ENCODE measurements around the gene PRDX5.

The PRDX5 gene

DNA sequence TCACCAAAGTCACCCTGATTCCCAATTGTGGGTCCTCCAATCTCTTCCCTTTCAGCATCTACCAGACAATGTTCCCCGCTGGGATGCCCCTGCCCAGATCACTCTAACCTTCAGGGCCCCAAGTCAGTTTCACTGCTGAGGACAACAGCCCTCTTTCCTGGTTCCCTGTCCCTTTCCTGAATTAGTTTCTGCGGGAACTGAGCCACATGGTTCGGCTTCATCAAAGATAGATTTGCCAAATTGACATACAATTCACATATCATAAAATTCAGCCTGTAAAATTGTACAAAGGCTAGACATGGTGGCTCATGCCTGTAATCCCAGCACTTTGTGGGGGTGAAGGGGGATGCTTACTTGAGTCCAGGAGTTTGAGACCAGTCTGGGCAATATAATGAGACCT is 10.1 kb downstream of the PRDX5 start:
- no peak for DNase-seq

DNA sequence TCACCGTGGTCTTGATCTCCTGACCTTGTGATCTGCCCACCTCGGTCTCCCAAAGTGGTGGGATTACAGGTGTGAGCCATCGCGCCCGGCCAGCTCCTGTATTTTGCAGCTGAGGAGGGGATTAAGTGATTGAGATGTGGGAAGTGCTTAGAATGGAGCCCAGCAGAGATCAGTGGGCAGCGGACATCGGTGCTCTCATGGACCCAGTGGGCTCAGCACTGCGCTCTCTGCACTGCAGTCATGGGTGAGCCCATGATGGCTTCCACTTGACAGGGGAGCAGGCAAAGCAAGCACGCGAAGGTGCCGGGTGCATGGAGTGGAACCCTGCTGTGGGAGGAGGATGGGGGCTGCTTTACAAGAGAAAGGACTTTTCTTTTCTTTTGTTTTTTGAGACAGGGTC is 13.0 kb downstream of the PRDX5 start:
- DNase-seq = no peak

DNA sequence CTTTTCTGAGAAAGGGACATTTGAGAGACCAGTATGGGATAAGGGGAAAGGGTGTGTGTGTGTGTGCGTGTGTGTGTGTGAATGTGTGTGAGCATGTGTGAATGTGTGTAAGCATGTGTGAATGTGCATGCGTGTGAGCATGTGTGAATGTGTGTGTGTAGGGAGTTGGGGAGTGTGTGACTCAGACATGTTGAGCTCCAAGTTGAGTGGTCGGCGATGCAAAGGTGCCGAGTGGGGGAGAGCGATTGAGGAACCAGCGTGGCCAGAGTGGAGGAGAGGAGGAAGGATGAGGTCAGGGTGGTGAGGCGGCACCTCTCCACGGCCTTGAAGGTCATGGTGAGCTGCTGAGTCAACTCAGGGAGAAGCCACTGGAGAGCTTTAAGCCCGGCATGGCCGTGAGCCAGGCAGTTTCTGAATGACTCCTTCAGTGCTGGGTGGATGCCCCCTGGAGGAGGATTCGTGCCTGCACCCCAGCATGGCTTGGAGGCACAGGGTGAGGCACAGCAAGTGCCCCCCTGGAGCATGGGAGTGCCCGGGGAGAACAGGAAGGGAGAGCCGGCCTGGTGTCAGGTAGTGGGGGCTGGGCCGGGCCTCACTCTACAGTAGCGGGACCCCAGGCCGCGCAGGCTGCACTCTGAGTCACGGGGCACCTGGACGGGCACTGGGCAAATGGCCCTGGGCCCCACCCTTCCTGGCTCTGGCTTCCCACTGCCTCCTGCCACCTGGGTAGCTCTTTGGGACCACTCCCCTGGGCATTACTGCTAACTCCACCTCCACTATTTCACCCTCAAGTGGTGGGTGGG is 13.8 kb downstream of the PRDX5 start:
- DNase-seq = peak; percentile 73

DNA sequence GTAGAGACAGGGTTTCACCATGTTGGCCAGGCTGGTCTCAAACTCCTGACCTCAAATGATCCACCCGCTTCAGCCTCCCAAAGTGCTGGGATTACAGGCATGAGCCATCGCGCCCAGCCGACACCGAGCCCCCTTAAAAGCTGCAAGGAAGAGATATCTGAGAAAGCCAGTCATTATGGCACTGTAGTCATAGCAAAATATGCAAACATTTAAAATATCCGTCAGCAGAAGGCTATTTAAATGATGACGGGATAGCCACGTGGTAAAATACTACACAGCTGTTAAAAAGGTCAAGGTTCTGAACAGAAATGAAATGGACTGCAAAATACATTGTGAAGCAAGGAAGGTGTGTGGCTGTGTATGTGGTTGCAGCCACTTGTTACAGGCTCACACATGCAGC is 15.6 kb downstream of the PRDX5 start:
- DNase-seq = no peak

DNA sequence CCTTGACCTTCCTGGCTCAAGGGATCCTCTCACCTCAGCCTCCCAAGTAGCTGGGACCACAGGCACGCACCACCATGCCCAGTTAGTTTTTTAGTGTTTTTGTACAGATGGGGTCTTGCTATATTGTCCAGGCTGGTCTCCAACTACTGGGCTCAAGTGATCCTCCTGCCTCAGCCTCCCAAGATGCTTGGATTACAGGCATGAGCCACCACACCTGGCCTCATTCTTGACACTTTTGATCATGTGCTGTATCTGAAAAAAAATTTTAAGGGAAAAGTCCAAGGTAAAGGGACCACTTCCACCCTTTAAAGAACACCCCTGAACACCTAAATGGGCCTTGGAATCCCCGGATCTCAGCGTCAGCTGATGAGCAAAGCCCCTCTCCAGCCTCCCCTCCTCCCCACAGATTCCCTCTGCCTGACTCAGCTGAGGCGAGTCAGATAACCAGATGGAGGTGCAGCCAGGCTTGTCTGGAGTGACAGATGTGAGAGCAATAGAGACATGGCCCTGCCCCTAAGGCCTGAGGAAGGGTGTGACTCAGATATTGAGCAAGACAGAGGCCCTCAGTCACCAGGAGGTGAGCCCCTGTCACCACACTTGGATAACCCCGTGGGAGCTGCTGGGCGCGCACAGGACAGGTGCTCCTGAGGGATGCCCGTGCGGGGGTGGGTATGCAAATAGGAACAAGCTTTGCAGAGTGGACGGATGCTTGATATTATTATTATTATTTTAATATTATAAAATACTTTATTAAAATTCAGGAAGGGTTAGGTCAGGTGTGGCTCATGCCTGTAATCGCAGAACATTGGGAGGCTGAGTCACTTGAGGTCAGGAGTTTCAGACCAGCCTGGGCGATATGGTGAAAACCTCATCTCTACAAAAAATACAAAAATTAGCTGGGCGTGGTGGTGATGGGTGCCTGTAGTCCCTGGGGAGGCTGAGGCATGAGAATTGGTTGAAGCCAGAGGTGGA is 17.1 kb downstream of the PRDX5 start:
- DNase-seq = no peak

DNA sequence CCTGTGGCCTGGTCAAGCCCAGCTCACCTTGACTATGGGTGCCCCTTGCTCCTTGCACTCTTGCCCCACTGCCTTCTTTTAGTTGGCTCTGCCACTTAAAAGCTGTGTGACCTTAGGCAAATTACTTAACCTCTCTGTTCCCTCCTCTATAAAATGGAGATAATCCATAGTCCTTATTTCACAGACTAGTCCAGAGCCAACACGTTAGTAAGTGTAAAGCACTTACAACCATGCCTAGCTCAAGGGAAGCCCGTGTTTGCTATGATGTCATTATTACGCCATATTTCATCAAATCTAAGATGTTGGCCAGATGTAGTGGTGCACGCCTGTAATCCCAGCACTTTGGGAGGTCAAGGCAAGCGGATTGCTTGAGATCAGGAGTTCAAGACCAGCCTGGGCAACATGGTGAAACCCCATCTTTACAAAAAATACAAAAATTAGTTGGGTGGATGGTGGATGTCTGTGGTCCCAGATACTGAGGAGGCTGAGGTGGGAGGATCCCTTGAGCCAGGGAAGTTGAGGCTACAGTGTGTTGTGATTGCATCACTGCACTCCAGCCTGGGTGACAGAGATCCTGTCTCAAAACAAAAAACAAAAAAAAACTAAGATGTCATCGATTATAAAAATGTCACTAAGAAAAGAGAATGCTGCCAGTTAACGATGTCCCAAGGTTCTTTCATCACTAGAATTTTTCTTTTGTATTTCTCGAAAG is 19.8 kb downstream of the PRDX5 start:
- no peak for DNase-seq

DNA sequence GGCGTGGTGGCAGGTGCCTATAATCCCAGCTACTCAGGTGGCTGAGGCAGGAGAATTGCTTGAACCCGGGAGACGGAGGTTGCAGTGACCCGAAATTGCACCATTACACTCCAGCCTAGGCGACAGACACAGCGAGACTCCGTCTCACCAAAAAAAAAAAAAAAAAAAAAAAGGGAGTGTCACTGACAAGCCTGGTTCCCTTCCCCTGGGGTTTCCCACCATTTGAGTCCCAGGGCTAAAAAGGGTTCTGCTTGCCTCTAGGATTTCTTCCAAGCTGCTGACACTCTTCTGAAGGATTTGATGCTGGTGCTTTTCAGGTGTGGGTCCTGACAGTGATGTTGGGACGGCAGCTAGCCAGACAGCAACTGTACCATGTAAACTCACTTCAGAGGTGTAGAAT is 20.8 kb downstream of the PRDX5 start:
- DNase-seq = no peak

DNA sequence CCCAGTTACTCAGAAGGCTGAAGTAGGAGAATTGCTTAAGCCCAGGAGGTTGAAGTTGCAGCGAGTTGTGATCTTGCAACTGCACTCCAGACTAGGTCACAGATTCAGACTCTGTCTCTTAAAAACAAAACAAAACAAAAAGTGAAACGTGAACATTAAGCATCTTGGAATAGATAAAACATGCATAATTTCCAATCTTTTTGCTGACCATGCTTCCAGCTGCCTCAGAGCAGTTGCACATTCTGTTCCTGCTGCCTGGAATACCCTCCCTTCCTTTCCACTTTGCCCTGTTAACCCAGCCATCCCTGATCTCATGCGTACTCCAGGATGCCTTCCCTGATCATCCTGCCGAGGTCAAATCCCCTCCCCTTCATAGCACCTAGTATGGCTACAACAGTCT is 21.4 kb downstream of the PRDX5 start:
- no peak for DNase-seq

DNA sequence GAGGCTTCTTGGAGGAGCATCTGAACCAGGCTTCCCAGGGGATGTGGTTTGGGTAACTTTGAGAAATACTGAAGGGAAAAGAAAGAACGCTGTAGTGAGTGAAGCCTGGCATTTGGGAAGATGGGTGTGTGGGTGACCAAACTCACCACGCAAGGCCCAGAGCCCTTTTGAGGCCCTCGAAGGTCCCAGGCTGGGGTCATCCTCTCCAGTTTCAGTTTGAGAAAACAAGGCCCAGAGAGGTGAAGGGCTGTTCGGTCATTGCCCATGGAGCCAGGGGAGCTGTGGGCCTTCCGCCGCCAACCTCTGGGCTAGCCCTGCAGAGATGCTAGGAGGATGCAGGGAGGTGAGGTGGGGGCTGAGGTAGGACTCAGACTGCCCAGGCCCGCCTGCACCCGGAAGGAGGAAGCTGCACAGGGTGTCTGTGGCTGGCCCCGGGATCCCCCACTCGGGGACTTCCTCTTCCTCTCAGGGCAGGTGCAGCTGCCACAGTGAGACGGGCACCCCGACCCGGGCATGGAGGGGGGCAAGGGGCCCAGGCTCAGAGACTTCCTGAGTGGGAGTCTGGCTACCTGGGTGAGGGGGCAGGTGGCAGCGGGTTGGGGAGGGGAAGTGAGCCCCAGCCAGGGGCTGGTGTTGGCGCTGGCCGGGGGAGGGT is 22.0 kb downstream of the PRDX5 start, which contains the start of gene CCDC88B:
TSS of gene CCDC88B (plus strand) at position 451 of the 655 bp plus-strand sequence. CDS start at position 514, 63 bp downstream.
- peak; percentile 82 for DNase-seq

DNA sequence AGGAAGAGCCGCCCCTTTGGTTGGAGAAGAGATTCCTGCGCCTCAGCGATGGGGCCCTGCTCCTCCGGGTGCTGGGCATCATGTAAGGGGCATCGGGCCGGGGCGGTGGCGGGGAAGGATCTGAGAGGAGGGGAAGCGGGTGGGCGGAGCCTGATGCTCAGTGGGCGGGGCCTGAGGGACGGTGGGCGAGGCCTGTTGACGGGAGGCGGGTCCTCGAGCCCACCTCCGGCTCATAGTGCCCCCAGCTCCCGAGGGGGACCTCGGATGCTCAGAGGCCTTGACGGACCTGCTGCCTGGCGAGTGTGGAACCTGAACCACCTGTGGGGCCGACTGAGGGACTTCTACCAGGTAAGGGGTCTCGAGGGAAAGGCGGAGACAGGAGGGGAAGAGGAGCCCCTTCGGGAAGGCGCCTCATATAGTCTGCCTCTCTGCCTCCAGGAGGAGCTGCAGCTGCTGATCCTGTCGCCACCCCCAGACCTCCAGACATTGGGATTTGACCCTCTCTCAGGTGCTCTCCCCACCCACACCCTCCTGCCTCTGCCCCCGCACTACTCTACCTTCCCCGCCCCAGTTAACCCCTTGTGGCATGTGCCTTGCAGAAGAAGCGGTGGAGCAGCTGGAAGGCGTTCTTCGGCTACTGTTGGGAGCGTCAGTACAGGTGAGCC is 22.9 kb downstream of the PRDX5 start:
- DNase-seq = peak; percentile 83

DNA sequence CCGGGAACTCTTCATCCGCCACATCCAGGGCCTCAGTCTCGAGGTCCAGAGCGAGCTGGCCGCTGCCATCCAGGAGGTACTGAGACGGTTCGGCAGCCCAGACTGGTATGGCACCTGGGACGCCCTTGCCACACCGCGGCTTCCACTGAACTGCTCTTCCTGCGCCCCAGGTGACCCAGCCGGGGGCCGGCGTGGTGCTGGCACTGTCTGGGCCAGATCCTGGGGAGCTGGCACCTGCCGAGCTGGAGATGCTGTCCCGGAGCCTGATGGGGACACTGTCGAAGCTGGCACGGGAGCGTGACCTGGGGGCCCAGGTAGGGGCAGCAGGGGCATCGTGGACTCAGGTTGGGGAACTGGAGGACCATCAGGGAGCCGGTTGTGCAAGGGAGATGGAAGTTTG is 23.5 kb downstream of the PRDX5 start:
- DNase-seq = no peak

DNA sequence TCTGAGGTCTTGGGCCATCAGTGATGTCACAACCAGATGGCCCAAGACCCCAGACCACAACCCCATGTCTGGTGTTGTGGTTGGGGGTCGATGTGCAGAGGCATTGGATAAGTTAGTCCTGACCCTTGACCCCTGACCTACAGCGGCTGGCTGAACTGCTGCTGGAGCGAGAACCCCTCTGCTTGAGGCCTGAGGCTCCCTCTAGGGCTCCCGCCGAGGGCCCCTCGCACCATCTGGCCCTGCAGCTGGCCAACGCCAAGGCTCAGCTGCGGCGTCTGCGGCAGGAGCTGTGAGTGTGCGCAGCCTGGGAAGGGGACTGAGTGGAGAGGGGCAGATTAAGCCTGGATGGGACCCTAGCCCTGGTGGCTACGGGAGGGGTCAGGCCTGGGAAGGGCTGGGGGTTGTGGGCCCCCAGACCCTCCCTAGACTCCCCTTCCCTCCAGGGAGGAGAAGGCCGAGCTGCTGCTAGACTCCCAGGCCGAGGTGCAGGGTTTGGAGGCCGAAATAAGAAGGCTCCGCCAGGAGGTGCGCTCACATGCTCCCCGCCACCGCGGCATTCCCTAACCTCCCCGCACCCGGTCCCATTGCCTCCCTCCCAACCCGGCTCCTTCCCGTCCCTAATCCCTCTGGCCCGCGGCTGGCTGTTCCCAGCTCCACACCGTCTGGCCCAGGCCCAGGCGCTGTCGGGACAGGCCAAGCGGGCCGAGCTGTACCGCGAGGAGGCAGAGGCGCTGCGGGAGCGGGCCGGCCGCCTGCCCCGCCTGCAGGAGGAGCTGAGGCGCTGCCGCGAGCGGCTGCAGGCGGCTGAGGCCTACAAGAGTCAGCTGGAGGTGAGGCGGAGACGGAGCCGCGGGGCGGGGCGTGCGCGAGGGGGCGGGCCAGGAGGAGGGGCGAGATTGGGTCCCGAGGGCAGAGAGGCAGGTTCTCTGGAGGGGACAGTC is 24.2 kb downstream of the PRDX5 start:
- DNase-seq = peak; percentile 95

DNA sequence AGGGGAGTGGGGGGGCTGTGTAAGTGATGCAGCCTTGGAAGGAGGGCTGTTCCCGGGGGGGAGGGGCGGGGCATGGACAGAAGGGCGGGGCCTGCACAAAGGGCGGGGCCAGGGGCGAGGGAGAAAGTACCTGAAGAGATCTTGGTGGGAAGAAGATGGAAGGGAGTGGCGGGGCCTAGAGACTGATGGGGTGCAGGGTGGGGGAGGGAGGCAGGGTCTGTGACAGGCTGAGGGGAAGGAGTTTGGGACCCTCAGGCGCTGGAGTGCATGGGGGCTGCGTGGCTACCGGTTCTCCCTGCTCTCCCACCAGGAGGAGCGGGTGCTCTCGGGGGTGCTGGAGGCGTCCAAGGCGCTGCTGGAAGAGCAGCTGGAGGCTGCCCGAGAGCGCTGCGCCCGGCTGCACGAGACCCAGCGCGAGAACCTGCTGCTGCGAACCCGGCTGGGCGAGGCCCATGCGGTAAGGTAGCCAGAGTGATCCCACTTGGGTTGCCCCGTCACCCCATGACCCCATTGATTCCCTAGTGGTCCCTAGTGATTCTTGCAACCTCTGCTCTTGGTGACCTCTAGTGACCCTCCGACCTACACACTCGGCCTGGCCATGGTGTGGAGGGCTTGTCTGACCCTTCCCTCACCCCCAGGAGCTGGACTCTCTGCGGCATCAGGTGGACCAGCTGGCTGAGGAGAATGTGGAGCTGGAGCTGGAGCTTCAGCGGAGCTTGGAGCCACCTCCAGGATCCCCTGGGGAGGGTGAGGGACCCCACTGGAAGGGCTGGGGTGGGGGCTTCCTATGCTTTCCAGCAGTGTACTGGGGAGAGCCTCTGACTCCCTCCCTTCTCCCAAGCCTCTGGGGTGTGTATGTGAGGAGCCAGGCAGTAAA is 25.2 kb downstream of the PRDX5 start:
- no peak for DNase-seq

DNA sequence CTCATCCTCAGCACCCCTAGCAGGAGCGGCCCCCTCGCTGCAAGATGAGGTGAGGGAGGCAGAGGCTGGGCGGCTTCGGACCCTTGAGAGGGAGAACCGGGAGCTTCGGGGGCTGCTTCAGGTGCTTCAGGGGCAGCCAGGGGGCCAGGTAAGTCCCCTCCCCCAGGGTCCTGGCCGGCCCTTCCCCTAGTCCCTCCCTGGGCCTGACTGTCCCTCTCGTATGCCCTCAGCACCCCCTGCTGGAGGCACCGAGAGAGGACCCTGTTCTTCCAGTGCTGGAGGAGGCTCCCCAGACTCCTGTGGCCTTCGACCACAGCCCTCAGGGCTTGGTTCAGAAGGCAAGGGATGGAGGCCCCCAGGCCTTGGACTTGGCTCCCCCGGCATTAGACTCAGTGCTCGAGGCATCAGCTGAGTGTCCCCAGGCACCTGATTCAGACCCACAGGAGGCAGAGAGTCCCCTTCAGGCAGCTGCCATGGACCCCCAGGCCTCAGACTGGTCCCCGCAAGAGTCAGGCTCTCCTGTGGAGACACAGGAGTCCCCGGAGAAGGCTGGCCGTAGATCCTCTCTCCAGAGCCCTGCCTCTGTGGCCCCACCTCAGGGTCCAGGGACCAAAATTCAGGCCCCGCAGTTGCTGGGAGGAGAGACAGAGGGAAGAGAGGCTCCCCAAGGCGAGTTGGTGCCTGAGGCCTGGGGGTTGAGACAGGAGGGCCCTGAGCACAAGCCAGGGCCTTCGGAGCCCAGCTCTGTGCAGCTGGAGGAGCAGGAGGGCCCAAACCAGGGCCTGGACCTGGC is 26.0 kb downstream of the PRDX5 start:
- no peak for DNase-seq

DNA sequence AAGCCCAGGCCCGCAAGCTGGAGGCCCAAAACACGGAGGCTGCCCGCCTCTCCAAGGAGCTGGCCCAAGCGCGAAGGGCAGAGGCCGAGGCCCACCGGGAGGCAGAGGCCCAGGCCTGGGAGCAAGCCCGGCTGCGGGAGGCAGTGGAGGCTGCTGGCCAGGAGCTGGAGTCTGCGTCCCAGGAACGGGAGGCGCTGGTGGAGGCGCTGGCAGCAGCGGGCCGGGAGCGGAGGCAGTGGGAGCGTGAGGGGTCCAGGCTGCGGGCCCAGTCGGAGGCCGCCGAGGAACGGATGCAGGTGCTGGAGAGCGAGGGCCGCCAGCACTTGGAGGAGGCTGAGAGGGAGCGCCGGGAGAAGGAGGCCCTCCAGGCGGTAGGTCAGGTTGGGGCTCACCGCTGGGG is 26.9 kb downstream of the PRDX5 start:
- no peak for DNase-seq

DNA sequence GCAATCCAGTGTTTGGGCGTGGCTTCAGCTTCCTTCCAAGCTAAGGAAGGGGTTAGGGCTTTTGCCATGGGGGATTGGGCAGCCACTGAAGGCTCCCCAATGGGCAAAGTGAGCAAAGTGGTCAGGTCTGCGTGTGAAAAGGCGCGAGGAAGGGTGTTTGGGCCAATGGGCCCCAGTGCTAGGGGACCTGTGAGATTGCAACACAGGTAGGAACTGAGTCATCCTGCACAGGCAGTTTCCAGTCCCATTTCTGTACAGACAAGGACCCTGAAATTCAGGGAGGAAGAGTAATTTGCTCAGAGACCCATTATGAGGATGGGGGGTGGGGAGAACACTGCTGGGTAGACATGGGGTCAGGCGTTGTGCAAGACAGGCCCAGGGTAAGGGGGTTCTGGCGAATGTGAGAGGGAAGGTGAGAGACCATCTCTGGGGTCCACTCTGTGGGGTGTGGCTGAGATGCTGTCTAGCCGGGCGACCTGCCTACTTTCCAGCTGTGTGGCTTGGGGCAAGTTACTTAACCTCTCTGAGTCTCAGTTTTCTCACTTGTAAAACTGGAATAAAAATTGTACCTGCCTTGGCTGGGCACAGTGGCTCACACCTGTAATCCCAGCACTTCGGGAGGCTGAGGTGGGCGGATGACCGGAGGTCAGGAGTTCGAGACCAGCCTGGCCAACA is 29.4 kb downstream of the PRDX5 start:
- no peak for DNase-seq

DNA sequence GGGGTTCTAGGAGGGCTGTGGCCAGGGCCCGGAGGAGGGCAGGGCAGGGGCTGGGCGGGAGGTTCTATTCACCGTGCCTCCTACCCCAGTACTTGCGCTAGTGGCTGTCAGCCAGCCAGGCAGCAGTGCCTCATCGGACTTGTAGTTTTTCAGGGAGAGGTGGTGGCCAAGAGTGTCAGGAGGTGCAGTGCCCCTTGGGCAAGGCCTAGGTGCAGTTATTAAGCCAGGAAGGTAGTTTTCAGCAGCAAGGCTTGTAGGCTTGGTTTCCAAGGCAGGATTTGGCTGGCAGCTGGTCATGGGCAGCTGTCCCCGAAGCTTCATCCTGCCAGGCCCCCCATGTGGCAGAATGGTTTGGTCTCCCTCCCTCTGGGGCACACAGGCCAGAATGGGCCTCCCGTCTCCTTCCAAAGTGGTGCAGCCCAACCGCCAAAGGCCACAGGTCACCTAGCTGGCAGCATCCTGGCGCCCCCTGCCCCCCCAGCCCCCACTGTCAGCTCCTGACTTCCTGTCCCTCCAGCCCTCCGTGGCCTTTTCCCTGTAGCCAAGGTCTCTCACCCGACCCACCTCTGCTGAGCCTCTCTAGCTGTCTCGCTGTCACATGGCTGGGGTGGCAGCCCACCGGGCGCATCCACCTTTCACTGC is 30.6 kb downstream of the PRDX5 start:
- no peak for DNase-seq

DNA sequence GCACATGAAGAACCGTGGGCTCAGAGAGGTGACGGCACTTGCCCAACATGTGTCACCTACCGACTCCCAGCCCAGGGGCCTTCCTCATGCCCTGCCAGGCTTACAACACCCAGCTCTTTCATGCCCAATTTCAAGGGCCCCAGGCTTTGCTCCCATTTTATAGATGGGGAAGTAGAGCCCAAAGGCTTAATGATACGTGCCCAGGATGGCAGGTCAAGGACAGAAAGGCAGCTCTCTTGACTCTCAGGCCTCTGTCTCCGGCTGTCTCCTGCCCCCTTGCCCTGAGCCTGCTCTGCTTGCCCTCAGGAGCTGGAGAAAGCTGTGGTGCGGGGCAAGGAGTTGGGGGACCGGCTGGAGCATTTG is 31.1 kb downstream of the PRDX5 start:
- DNase-seq = no peak
